Fibroblast of lung (primary cell): ENCODE measurements around the gene PDCD1LG2. TPM values are rescaled to one million over a fixed set of nuclear protein-coding genes. Genes with fewer than 3 reads are reported as not detected.

Experiments
- DNase-seq, 2 donors: peaks; one replicate each; pipeline versions ENCODE4 v3.0.0 to v3.0.0-alpha.2; 2010; ENCODE audit warnings: low read depth in 2 of 2
- H2AFZ ChIP-seq: 2 replicates; pipeline ENCODE4 v1.5.1; 2012; ENCODE audit warnings: low read length, control low read depth, inconsistent platforms
- H3K27ac ChIP-seq: 2 replicates; pipeline ENCODE4 v1.5.1; 2011; ENCODE audit warnings: low read length, control low read depth; ENCODE audit not compliant: insufficient read depth
- H3K27me3 ChIP-seq: 2 replicates; pipeline ENCODE4 v1.5.1; 2011; ENCODE audit warnings: mild to moderate bottlenecking, low read length; ENCODE audit not compliant: control insufficient read depth, insufficient read depth
- H3K36me3 ChIP-seq: 2 replicates; pipeline ENCODE4 v1.5.1; 2011; ENCODE audit warnings: low read length; ENCODE audit not compliant: control insufficient read depth, insufficient read depth
- H3K4me1 ChIP-seq: 2 replicates; pipeline ENCODE4 v1.5.1; 2011; ENCODE audit warnings: low read length; ENCODE audit not compliant: control insufficient read depth, insufficient read depth; ENCODE audit errors: extremely low read depth
- H3K4me2 ChIP-seq: 2 replicates; pipeline ENCODE4 v1.5.1; 2011; ENCODE audit warnings: low read length, control low read depth; ENCODE audit not compliant: insufficient read depth; ENCODE audit errors: extremely low read depth
- H3K4me3 ChIP-seq, 4 experiments: fragments of 200-600 bp in 1 of 4; sonication (generic) in 1 of 4; replicated peaks in 1 of 4; 2 replicates each; pipeline ENCODE4 v1.5.1; 2011 to 2016; ENCODE audit warnings: low read length in 4 of 4, low read depth in 3 of 4, mild to moderate bottlenecking in 3 of 4, control low read depth in 2 of 4, inconsistent platforms in 1 of 4, mixed read lengths in 1 of 4; ENCODE audit not compliant: insufficient read depth in 1 of 4; ENCODE audit errors: control extremely low read depth in 1 of 4
- H3K79me2 ChIP-seq: 2 replicates; pipeline ENCODE4 v1.5.1; 2012; ENCODE audit warnings: mild to moderate bottlenecking, low read length, inconsistent platforms; ENCODE audit not compliant: control insufficient read depth, insufficient read depth
- H3K9ac ChIP-seq: 2 replicates; pipeline ENCODE4 v1.5.1; 2011; ENCODE audit warnings: mild to moderate bottlenecking, low read length, control low read depth; ENCODE audit not compliant: insufficient read depth
- H3K9me3 ChIP-seq: 2 replicates; pipeline ENCODE4 v1.5.1; 2012; ENCODE audit warnings: low read depth, low read length; ENCODE audit not compliant: control insufficient read depth, insufficient read depth
- H4K20me1 ChIP-seq: 2 replicates; pipeline ENCODE4 v1.5.1; 2011; ENCODE audit warnings: low read length; ENCODE audit not compliant: control insufficient read depth, insufficient read depth; ENCODE audit errors: extremely low read depth
- EZH2 ChIP-seq: IDR thresholded peaks from 2 replicates; pipeline ENCODE4 v1.5.1; 2012; ENCODE audit warnings: low read length, control low read depth, mild to moderate bottlenecking; ENCODE audit errors: missing control alignments
- polyA plus RNA-seq, 2 donors: library from polyadenylated mRNA; depleted of rRNA in 1 of 2; stranded (reverse) in 1 of 2; unstranded in 1 of 2; fragments of >200 nt; gene quantifications; 2 replicates each; pipeline ENCODE4 v1.2.1, GENCODE V29; 2011 to 2012; ENCODE audit warnings: missing spikeins in 1 of 2
- total RNA-seq: library from RNA; depleted of rRNA; stranded (reverse); fragments of >200 nt; gene quantifications from 2 replicates; pipeline ENCODE4 v1.2.1, GENCODE V29; 2014
- TF ChIP-seq, protein P1 (sequence below), 2 donors: IDR thresholded peaks in 1 of 2; conservative IDR thresholded peaks in 1 of 2; 1 replicate in 1 of 2; 2 replicates in 1 of 2; pipeline ENCODE4 v1.5.1; 2011 to 2012; ENCODE audit warnings: low read length in 2 of 2, control low read depth in 1 of 2, inconsistent platforms in 1 of 2, low read depth in 1 of 2, mild to moderate bottlenecking in 1 of 2

The PDCD1LG2 gene
- total and polyA plus RNA-seq, 2 donors (not counting 1 experiment from before 2014, with no cell fraction given) = 6.9 to 16.9 TPM

- no peaks in the 10 kb centered on the region for H3K79me2 ChIP-seq
- H3K9ac ChIP-seq = no peak overlapping the region
- no peak overlapping the region for H3K4me2 ChIP-seq
- DNase-seq = no peak
- H3K27ac ChIP-seq = no peak overlapping the region
- no peak overlapping the region for H2AFZ ChIP-seq
- H3K4me1 ChIP-seq = no peaks in the 10 kb centered on the region
- no peaks in the 10 kb centered on the region for H3K9me3 ChIP-seq
- H3K4me3 ChIP-seq = no peak overlapping the region
- no peaks in the 10 kb centered on the region for H3K27me3 ChIP-seq
- no peaks in the 10 kb centered on the region for H4K20me1 ChIP-seq
- TF ChIP-seq EZH2 = no peak
- TF ChIP-seq, protein P1, sequence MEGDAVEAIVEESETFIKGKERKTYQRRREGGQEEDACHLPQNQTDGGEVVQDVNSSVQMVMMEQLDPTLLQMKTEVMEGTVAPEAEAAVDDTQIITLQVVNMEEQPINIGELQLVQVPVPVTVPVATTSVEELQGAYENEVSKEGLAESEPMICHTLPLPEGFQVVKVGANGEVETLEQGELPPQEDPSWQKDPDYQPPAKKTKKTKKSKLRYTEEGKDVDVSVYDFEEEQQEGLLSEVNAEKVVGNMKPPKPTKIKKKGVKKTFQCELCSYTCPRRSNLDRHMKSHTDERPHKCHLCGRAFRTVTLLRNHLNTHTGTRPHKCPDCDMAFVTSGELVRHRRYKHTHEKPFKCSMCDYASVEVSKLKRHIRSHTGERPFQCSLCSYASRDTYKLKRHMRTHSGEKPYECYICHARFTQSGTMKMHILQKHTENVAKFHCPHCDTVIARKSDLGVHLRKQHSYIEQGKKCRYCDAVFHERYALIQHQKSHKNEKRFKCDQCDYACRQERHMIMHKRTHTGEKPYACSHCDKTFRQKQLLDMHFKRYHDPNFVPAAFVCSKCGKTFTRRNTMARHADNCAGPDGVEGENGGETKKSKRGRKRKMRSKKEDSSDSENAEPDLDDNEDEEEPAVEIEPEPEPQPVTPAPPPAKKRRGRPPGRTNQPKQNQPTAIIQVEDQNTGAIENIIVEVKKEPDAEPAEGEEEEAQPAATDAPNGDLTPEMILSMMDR (conservative IDR thresholded peaks at IDR 0.05 in 1 of 2, IDR thresholded peaks at IDR 0.05 in 1 of 2; ENCODE audit: low read depth in 1 of 2, low read length in 2 of 2) = no peak
- H3K36me3 ChIP-seq = no peaks in the 10 kb centered on the region
Observed at GRCh38 chr9:5532306-5532705, 22.0 kb downstream of the PDCD1LG2 start.

DNA sequence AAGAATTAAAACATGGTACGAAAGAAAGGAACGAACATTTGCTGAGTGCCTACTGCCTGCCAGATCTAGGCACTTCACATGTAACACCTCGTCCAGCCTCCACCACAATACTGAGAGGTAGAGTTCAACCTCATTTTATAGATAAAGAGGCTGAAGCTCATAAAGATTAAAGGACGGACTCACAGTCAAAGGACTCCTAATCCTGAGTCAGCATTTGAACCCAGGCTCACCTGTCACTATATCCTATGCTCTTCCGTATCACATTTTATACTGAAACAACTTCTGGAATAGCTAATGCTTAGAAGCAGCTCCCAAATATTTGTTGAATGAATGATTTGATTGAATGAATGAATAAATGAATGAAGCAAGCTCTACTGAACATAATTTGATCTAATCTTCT is 22.5 kb downstream of the PDCD1LG2 start:
- Histone ChIP-seq H3K27me3 (no peaks in the 10 kb centered on the region), H4K20me1 (no peaks in the 10 kb centered on the region), H3K9ac (no peak overlapping the region), H3K36me3 (no peaks in the 10 kb centered on the region), H3K9me3 (no peaks in the 10 kb centered on the region), H2AFZ (no peak overlapping the region), H3K27ac (no peak overlapping the region), H3K4me3 (no peak overlapping the region), H3K79me2 (no peaks in the 10 kb centered on the region), H3K4me1 (no peaks in the 10 kb centered on the region), H3K4me2 (no peak overlapping the region)
- no peak for DNase-seq
- TF ChIP-seq EZH2 = no peak
- TF ChIP-seq, protein P1 (conservative IDR thresholded peaks at IDR 0.05 in 1 of 2, IDR thresholded peaks at IDR 0.05 in 1 of 2; ENCODE audit: low read depth in 1 of 2, low read length in 2 of 2) = no peak

- Histone ChIP-seq H3K9me3 (no peaks in the 10 kb centered on the region), H4K20me1 (no peaks in the 10 kb centered on the region), H3K27ac (no peak overlapping the region), H3K4me3 (no peak overlapping the region), H3K36me3 (no peaks in the 10 kb centered on the region), H3K79me2 (no peaks in the 10 kb centered on the region), H3K9ac (no peak overlapping the region), H3K4me1 (no peaks in the 10 kb centered on the region), H2AFZ (no peak overlapping the region), H3K27me3 (no peaks in the 10 kb centered on the region), H3K4me2 (no peak overlapping the region)
- TF ChIP-seq, protein P1 (conservative IDR thresholded peaks at IDR 0.05 in 1 of 2, IDR thresholded peaks at IDR 0.05 in 1 of 2; ENCODE audit: low read depth in 1 of 2, low read length in 2 of 2) = no peak
- TF ChIP-seq EZH2 = no peak
- no peak for DNase-seq
Observed at GRCh38 chr9:5536684-5537083, 26.4 kb downstream of the PDCD1LG2 start.
